HepG2 (cell line): ENCODE measurements around the gene SULT2A1. TPM values are rescaled to one million over a fixed set of nuclear protein-coding genes. Genes with fewer than 3 reads are reported as not detected.

ENCODE experiments used
- ATAD3A ChIP-seq: sonication (generic); formaldehyde crosslinking; IDR thresholded peaks from 2 replicates; pipeline ENCODE4 v1.4.0; 2020; ENCODE audit warnings: missing genetic modification reagents
- ATF1 ChIP-seq: IDR thresholded peaks from 2 replicates; pipeline ENCODE4 v1.6.1; 2016; ENCODE audit warnings: mild to moderate bottlenecking, control low read depth
- CAMTA2 ChIP-seq: sonication (generic); formaldehyde crosslinking; IDR thresholded peaks from 2 replicates; pipeline ENCODE4 v1.4.0; 2020; ENCODE audit warnings: mild to moderate bottlenecking, missing genetic modification reagents, borderline replicate concordance
- MTA1 ChIP-seq: sonication (generic); formaldehyde crosslinking; IDR thresholded peaks from 2 replicates; pipeline ENCODE4 v1.4.0; 2020; ENCODE audit warnings: missing genetic modification reagents, mild to moderate bottlenecking, borderline replicate concordance
- NFATC3 ChIP-seq: sonication (generic); formaldehyde crosslinking; IDR thresholded peaks from 2 replicates; pipeline ENCODE4 v1.5.1; 2020; ENCODE audit warnings: mild to moderate bottlenecking, missing genetic modification reagents
- RFX3 ChIP-seq: IDR thresholded peaks from 2 replicates; pipeline ENCODE4 v1.6.1; 2016; ENCODE audit warnings: missing biosample characterization, missing genetic modification reagents
- SIN3B ChIP-seq: fragments of 150-350 bp; IDR thresholded peaks from 2 replicates; pipeline ENCODE4 v1.6.1; 2014; ENCODE audit warnings: low read length
- SMAD9 ChIP-seq: sonication (generic); formaldehyde crosslinking; IDR thresholded peaks from 2 replicates; pipeline ENCODE4 v1.5.1; 2020; ENCODE audit warnings: mild to moderate bottlenecking, missing genetic modification reagents
- ZBTB7B ChIP-seq: sonication (generic); formaldehyde crosslinking; IDR thresholded peaks from 2 replicates; pipeline ENCODE4 v1.4.0; 2020; ENCODE audit warnings: missing genetic modification reagents
- ZKSCAN1 ChIP-seq: fragments of 150-350 bp; IDR thresholded peaks from 2 replicates; pipeline ENCODE4 v1.6.1; 2014; ENCODE audit warnings: low read length
- ZNF296 ChIP-seq: sonication (generic); formaldehyde crosslinking; conservative IDR thresholded peaks from 2 replicates; pipeline ENCODE4 v1.5.0; 2020; ENCODE audit warnings: mild to moderate bottlenecking, missing genetic modification reagents
- ZNF333 ChIP-seq: sonication (generic); formaldehyde crosslinking; IDR thresholded peaks from 2 replicates; pipeline ENCODE4 v1.4.0; 2020; ENCODE audit warnings: mild to moderate bottlenecking, missing genetic modification reagents, borderline replicate concordance
- ZNF335 ChIP-seq: sonication (generic); formaldehyde crosslinking; IDR thresholded peaks from 2 replicates; pipeline ENCODE4 v1.4.0; 2020; ENCODE audit warnings: missing genetic modification reagents
- ZNF431 ChIP-seq: sonication (generic); formaldehyde crosslinking; IDR thresholded peaks from 2 replicates; pipeline ENCODE4 v1.9.0; 2022; ENCODE audit warnings: missing genetic modification reagents, low read depth, mild to moderate bottlenecking, borderline replicate concordance
- ZNF605 ChIP-seq: sonication (generic); formaldehyde crosslinking; IDR thresholded peaks from 2 replicates; pipeline ENCODE4 v1.8.0; 2022; ENCODE audit warnings: mild to moderate bottlenecking, missing genetic modification reagents
- ZNF747 ChIP-seq: sonication (generic); formaldehyde crosslinking; IDR thresholded peaks from 2 replicates; pipeline ENCODE4 v1.8.1; 2023; ENCODE audit warnings: missing genetic modification reagents, mild to moderate bottlenecking, borderline replicate concordance
- polyA plus RNA-seq, 8 experiments: library from polyadenylated mRNA; depleted of rRNA in 3 of 8; stranded (reverse) in 7 of 8; unstranded in 1 of 8; fragments of >200 nt; fragmentation: Illumina TruSeq in 4 of 8; extraction: Trizol in 4 of 8; gene quantifications; 2 replicates each; pipeline versions ENCODE4 v1.2.1 to v1.2.3, GENCODE V29; 2011 to 2016; ENCODE audit warnings: low read depth in 4 of 8, missing spikeins in 1 of 8, mixed read lengths in 1 of 8; ENCODE audit not compliant: insufficient read depth in 1 of 8
- total RNA-seq, 5 experiments: library from RNA; depleted of rRNA; stranded (reverse); fragments of >200 nt; fragmentation: Illumina TruSeq; extraction: Trizol; gene quantifications; 2 replicates each; pipeline ENCODE4 v1.2.3, GENCODE V29; 2016; ENCODE audit warnings: low read depth in 1 of 5
- TF ChIP-seq, protein P1 (sequence below): sonication (generic); formaldehyde crosslinking; IDR thresholded peaks from 2 replicates; pipeline ENCODE4 v1.4.0; 2020; ENCODE audit warnings: mild to moderate bottlenecking, missing genetic modification reagents
- TF ChIP-seq, protein P2 (sequence below): sonication (generic); formaldehyde crosslinking; conservative IDR thresholded peaks from 2 replicates; pipeline ENCODE4 v1.5.0; 2020; ENCODE audit warnings: missing genetic modification reagents
- TF ChIP-seq, protein P3 (sequence below): sonication (generic); formaldehyde crosslinking; IDR thresholded peaks from 2 replicates; pipeline ENCODE4 v1.4.0; 2020; ENCODE audit warnings: missing genetic modification reagents; ENCODE audit errors: not compliant biosample characterization
- TF ChIP-seq, protein P4 (sequence below): sonication (generic); formaldehyde crosslinking; IDR thresholded peaks from 2 replicates; pipeline ENCODE4 v1.4.0; 2020; ENCODE audit warnings: missing genetic modification reagents
- TF ChIP-seq, protein P5 (sequence below): sonication (generic); formaldehyde crosslinking; IDR thresholded peaks from 2 replicates; pipeline ENCODE4 v1.5.0; 2020; ENCODE audit warnings: missing genetic modification reagents
- TF ChIP-seq, protein P6 (sequence below), 2 experiments: fragments of 450-650 bp in 1 of 2; sonication (generic) in 1 of 2; formaldehyde crosslinking; IDR thresholded peaks; 2 replicates each; pipeline versions ENCODE4 v1.5.0 to v1.8.0; 2020 to 2022; ENCODE audit warnings: mild to moderate bottlenecking in 1 of 2, missing genetic modification reagents in 1 of 2

The SULT2A1 gene
- total and polyA plus RNA-seq, 2 of the 13 experiments (the other 11 are each of a cell fraction or from before 2014, with no cell fraction given): 137 to 193 TPM

DNA sequence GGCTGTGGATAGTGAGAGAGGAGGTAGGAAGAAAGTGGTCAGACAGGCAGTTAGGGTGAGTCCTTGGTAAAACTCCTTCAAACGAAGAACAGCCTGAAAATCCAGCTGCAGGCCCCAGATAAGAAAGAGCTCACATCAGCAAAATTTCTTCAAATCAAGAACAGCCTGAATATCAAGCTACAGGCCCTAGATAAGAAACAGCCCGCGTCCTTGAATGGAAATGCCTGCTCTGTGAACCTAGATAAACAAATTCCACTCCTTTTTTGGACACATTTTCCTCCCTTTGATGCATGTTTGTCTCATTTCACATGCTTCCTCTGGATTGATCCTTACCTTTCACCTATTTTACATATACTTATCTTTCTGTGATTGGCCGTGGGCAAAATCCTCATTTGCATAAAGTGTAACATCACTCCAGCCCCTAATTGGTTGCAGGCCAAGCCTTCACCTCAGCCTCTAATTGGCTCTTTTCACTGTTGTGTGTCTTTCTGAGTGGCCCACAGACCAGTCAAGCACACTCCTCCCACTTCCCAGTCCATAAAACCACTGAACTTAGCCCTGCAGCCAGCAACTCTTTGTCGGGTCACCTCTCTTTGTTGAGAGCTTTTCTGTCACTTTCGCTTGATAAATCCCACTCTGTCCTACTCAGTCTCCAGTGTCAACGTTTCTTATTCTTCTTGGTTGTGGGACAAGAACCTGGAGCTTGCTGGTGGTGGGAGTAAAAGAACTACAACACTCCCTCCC, 6.0 kb upstream of the SULT2A1 start (continued):
- TF ChIP-seq ATF1 (peak; percentile 61; the same call in 1 of the 2 replicates), ZNF605 (CRISPR knock-in tag) (no peak), SMAD9 (CRISPR knock-in tag) (no peak), ZBTB7B (CRISPR knock-in tag) (no peak), MTA1 (CRISPR knock-in tag) (no peak), ATAD3A (CRISPR knock-in tag) (no peak), ZNF333 (no peak), RFX3 (CRISPR knock-in tag) (no peak), NFATC3 (no peak), ZNF747 (CRISPR knock-in tag) (no peak), ZNF431 (CRISPR knock-in tag) (peak; percentile 56; the same call in 1 of the 2 replicates), ZKSCAN1 (no peak), ZNF296 (CRISPR knock-in tag) (no peak), ZNF335 (no peak), CAMTA2 (CRISPR knock-in tag) (no peak), SIN3B (no peak)
- TF ChIP-seq, protein P1, sequence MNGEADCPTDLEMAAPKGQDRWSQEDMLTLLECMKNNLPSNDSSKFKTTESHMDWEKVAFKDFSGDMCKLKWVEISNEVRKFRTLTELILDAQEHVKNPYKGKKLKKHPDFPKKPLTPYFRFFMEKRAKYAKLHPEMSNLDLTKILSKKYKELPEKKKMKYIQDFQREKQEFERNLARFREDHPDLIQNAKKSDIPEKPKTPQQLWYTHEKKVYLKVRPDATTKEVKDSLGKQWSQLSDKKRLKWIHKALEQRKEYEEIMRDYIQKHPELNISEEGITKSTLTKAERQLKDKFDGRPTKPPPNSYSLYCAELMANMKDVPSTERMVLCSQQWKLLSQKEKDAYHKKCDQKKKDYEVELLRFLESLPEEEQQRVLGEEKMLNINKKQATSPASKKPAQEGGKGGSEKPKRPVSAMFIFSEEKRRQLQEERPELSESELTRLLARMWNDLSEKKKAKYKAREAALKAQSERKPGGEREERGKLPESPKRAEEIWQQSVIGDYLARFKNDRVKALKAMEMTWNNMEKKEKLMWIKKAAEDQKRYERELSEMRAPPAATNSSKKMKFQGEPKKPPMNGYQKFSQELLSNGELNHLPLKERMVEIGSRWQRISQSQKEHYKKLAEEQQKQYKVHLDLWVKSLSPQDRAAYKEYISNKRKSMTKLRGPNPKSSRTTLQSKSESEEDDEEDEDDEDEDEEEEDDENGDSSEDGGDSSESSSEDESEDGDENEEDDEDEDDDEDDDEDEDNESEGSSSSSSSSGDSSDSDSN (CRISPR knock-in tag): no peak
- TF ChIP-seq, protein P2, sequence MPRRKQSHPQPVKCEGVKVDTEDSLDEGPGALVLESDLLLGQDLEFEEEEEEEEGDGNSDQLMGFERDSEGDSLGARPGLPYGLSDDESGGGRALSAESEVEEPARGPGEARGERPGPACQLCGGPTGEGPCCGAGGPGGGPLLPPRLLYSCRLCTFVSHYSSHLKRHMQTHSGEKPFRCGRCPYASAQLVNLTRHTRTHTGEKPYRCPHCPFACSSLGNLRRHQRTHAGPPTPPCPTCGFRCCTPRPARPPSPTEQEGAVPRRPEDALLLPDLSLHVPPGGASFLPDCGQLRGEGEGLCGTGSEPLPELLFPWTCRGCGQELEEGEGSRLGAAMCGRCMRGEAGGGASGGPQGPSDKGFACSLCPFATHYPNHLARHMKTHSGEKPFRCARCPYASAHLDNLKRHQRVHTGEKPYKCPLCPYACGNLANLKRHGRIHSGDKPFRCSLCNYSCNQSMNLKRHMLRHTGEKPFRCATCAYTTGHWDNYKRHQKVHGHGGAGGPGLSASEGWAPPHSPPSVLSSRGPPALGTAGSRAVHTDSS (CRISPR knock-in tag): no peak
- TF ChIP-seq, protein P3, sequence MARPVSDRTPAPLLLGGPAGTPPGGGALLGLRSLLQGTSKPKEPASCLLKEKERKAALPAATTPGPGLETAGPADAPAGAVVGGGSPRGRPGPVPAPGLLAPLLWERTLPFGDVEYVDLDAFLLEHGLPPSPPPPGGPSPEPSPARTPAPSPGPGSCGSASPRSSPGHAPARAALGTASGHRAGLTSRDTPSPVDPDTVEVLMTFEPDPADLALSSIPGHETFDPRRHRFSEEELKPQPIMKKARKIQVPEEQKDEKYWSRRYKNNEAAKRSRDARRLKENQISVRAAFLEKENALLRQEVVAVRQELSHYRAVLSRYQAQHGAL: no peak
- TF ChIP-seq, protein P4, sequence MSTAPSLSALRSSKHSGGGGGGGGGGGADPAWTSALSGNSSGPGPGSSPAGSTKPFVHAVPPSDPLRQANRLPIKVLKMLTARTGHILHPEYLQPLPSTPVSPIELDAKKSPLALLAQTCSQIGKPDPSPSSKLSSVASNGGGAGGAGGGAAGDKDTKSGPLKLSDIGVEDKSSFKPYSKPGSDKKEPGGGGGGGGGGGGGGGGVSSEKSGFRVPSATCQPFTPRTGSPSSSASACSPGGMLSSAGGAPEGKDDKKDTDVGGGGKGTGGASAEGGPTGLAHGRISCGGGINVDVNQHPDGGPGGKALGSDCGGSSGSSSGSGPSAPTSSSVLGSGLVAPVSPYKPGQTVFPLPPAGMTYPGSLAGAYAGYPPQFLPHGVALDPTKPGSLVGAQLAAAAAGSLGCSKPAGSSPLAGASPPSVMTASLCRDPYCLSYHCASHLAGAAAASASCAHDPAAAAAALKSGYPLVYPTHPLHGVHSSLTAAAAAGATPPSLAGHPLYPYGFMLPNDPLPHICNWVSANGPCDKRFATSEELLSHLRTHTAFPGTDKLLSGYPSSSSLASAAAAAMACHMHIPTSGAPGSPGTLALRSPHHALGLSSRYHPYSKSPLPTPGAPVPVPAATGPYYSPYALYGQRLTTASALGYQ: no peak
- TF ChIP-seq, protein P5, sequence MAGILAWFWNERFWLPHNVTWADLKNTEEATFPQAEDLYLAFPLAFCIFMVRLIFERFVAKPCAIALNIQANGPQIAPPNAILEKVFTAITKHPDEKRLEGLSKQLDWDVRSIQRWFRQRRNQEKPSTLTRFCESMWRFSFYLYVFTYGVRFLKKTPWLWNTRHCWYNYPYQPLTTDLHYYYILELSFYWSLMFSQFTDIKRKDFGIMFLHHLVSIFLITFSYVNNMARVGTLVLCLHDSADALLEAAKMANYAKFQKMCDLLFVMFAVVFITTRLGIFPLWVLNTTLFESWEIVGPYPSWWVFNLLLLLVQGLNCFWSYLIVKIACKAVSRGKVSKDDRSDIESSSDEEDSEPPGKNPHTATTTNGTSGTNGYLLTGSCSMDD (CRISPR knock-in tag): no peak
- TF ChIP-seq, protein P6, sequence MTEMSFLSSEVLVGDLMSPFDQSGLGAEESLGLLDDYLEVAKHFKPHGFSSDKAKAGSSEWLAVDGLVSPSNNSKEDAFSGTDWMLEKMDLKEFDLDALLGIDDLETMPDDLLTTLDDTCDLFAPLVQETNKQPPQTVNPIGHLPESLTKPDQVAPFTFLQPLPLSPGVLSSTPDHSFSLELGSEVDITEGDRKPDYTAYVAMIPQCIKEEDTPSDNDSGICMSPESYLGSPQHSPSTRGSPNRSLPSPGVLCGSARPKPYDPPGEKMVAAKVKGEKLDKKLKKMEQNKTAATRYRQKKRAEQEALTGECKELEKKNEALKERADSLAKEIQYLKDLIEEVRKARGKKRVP (CRISPR knock-in tag; IDR thresholded peaks at IDR 0.05): no peak
